Osteoblast (primary cell): Measurements from ENCODE around the gene SH2D4B. TPM values are rescaled to one million over a fixed set of nuclear protein-coding genes. Genes with fewer than 3 reads are reported as not detected.

Experiments
- DNase-seq: peaks from one replicate; pipeline ENCODE4 v3.0.0; 2011; ENCODE audit warnings: low spot score, mixed read lengths; ENCODE audit not compliant: insufficient read length; ENCODE audit errors: missing footprints
- H2AFZ ChIP-seq: 2 replicates; pipeline ENCODE4 v1.6.0; 2011; ENCODE audit warnings: mild to moderate bottlenecking, low read length
- H3K27ac ChIP-seq: 2 replicates; pipeline ENCODE4 v1.5.1; 2011; ENCODE audit warnings: mild to moderate bottlenecking, low read depth, low read length, moderate library complexity
- H3K27me3 ChIP-seq: 2 replicates; pipeline ENCODE4 v1.6.0; 2012; ENCODE audit warnings: mild to moderate bottlenecking, control low read depth, inconsistent platforms, low read length, moderate library complexity; ENCODE audit not compliant: insufficient read depth
- H3K36me3 ChIP-seq: 2 replicates; pipeline ENCODE4 v1.5.1; 2011; ENCODE audit warnings: mild to moderate bottlenecking, low read length, control low read depth, moderate library complexity; ENCODE audit not compliant: insufficient read depth
- H3K4me1 ChIP-seq: 2 replicates; pipeline ENCODE4 v1.5.1; 2011; ENCODE audit warnings: mild to moderate bottlenecking, low read length, control low read depth, moderate library complexity; ENCODE audit not compliant: insufficient read depth
- H3K4me2 ChIP-seq: 2 replicates; pipeline ENCODE4 v1.6.0; 2011; ENCODE audit warnings: mild to moderate bottlenecking, low read length; ENCODE audit not compliant: insufficient read depth
- H3K4me3 ChIP-seq: fragments of 200-600 bp; sonication (generic); 3 replicates; pipeline ENCODE4 v1.5.1; 2012; ENCODE audit warnings: mild to moderate bottlenecking, low read length, inconsistent platforms; ENCODE audit not compliant: insufficient read depth
- H3K79me2 ChIP-seq: 2 replicates; pipeline ENCODE4 v1.6.0; 2012; ENCODE audit warnings: mild to moderate bottlenecking, low read length, control low read depth, inconsistent platforms; ENCODE audit not compliant: insufficient read depth
- H3K9me3 ChIP-seq: 2 replicates; pipeline ENCODE4 v1.5.1; 2011; ENCODE audit warnings: low read depth, low read length, control low read depth
- H4K20me1 ChIP-seq: 2 replicates; pipeline ENCODE4 v1.6.0; 2012; ENCODE audit warnings: mild to moderate bottlenecking, low read length, control low read depth; ENCODE audit not compliant: insufficient read depth
- total RNA-seq: library from RNA; depleted of rRNA; stranded (reverse); fragments of >200 nt; gene quantifications from 2 replicates; pipeline ENCODE4 v1.2.3, GENCODE V29; 2012
- TF ChIP-seq, protein P1 (sequence below): IDR thresholded peaks from 2 replicates; pipeline ENCODE4 v1.5.1; 2011; ENCODE audit warnings: mild to moderate bottlenecking, low read depth, low read length, moderate library complexity; ENCODE audit errors: extremely low read depth

Gene SH2D4B
- total RNA-seq, 1 donor: under 0.01 TPM

DNA sequence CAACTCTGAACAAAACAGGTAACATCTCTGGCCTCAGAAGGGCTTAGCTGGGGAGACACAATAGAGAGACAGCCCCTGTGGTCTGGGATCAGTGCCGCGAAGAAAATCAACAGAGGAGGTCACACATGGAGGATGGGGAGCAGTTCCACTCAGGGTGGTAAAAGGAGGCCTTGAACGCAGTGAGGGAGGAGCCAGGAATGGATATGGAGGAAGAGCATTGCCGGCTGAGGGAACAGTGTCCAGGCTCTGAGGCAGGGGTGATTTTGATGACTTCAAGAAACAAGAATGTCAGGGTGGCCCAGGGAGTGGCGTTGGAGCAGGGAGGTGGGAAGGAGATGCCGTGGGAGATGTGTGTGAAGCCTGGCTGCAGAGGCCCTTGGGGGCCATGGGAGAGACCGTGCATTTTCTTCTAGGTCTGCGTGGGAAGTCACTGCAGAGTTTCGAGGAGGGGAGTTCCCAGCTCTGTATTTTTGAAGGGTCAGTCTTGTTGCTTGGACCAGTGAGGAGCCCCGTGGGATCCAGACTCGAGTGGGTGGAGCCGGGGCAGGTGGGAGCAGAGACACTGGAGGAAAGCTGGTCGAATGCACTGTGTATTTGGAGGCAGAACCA lies 35.7 kb upstream of the SH2D4B start:
- peaks cover 65% of the 10 kb centered on the region for H3K4me1 ChIP-seq
- no peak overlapping the region for H3K4me2 ChIP-seq
- DNase-seq: peak; percentile 42
- H3K36me3 ChIP-seq: no peaks in the 10 kb centered on the region
- no peak overlapping the region for H2AFZ ChIP-seq
- H3K27ac ChIP-seq: no peak overlapping the region
- TF ChIP-seq, protein P1, sequence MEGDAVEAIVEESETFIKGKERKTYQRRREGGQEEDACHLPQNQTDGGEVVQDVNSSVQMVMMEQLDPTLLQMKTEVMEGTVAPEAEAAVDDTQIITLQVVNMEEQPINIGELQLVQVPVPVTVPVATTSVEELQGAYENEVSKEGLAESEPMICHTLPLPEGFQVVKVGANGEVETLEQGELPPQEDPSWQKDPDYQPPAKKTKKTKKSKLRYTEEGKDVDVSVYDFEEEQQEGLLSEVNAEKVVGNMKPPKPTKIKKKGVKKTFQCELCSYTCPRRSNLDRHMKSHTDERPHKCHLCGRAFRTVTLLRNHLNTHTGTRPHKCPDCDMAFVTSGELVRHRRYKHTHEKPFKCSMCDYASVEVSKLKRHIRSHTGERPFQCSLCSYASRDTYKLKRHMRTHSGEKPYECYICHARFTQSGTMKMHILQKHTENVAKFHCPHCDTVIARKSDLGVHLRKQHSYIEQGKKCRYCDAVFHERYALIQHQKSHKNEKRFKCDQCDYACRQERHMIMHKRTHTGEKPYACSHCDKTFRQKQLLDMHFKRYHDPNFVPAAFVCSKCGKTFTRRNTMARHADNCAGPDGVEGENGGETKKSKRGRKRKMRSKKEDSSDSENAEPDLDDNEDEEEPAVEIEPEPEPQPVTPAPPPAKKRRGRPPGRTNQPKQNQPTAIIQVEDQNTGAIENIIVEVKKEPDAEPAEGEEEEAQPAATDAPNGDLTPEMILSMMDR: no peak
- H3K4me3 ChIP-seq: no peak overlapping the region
- no peaks in the 10 kb centered on the region for H3K27me3 ChIP-seq
- peaks cover 8% of the 10 kb centered on the region for H4K20me1 ChIP-seq
- H3K9me3 ChIP-seq: no peaks in the 10 kb centered on the region
- peaks cover 35% of the 10 kb centered on the region for H3K79me2 ChIP-seq

DNA sequence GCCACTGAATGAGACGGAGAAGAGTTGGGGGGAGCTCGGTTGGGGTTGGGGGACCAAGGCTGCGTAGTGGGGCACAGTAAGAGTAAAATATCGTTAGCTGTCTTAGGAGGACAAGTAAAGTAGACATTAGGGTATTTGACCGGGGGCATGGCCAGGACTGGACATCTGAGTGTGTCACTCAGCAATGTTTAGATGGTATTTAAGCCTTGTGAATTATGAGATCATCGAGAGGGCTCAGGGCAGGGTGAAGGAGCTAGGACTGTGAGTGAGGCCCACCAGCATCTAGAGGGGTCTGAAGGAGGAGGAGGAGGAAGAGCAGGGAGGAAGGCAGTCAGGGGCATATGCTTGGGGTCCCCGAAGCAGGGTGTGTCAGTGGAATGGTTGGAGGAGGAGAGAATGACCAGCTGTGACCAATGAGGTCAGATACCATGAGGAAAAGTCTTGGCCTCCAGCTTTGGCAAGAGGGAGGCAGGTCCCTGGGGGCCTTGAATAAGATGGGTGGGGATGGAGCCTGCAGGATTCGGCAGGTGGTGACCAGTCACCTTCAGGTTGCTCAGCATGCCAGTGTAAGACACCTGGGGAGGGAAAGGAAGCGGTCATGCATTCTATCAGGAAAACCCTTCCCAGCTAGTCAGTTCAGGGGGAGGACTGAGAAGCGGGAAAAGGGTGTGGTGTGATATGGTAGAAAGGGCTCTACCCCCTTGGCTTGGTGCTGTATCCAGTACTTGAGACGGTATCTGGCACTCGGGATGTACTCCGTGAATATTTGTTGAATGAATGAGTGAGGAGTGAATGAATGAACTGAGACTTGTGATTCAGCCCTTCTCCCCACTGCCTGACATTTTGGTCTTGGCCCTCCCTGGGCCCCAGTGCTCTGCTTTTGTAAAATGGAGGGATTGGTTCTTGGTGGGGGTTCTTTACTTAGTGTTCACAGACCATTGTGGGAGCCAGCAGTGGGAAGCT lies 34.8 kb upstream of the SH2D4B start:
- peaks cover 57% of the 10 kb centered on the region for H3K4me1 ChIP-seq
- no peak overlapping the region for H3K4me2 ChIP-seq
- H4K20me1 ChIP-seq: peaks cover 6% of the 10 kb centered on the region
- H3K79me2 ChIP-seq: peaks cover 35% of the 10 kb centered on the region
- H2AFZ ChIP-seq: no peak overlapping the region
- no peaks in the 10 kb centered on the region for H3K9me3 ChIP-seq
- peak; percentile 53 for DNase-seq
- no peaks in the 10 kb centered on the region for H3K36me3 ChIP-seq
- H3K4me3 ChIP-seq: no peak overlapping the region
- TF ChIP-seq, protein P1: no peak
- H3K27me3 ChIP-seq: no peaks in the 10 kb centered on the region
- no peak overlapping the region for H3K27ac ChIP-seq

DNA sequence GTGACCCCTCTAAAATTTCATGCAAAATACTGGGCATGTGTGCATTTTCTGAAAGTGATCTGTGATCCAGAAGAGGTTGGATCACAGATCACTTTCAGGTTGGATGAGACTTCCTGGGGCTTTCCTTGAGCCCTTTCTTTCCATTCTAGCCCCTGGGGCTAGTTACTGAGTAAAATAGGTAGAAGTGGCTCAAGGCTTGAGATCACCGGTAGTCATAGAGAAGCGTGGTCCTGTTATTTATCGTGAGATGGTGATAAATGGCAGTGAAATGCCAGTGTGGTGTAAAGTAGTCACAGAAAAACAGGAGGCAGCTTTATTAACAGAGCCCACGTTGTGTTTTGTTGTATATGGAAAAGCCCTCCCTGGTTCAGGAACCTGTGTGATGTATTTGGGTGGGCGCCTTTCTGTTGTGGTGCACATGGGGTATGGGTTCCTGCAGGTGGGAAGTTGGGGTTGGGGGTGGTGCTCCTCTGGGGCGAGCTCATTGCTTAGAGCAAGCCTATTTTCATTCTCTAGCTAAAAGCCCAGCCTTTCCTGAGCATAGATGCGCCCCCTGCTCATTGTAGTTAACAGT lies 34.0 kb upstream of the SH2D4B start:
- H3K9me3 ChIP-seq: no peaks in the 10 kb centered on the region
- H4K20me1 ChIP-seq: peaks cover 8% of the 10 kb centered on the region
- no peak overlapping the region for H3K4me2 ChIP-seq
- no peak overlapping the region for H3K27ac ChIP-seq
- DNase-seq: peak; percentile 48
- H3K79me2 ChIP-seq: peaks cover 35% of the 10 kb centered on the region
- no peaks in the 10 kb centered on the region for H3K27me3 ChIP-seq
- H2AFZ ChIP-seq: no peak overlapping the region
- no peaks in the 10 kb centered on the region for H3K36me3 ChIP-seq
- H3K4me1 ChIP-seq: peaks cover 49% of the 10 kb centered on the region
- H3K4me3 ChIP-seq: no peak overlapping the region
- TF ChIP-seq, protein P1: no peak
